Measurements from ENCODE around the gene STEAP1B.

GRCh38 chr7:22482503-22482902 lies 17.5 kb downstream of the STEAP1B start:
- TF ChIP-seq CTCF (conservative IDR thresholded peaks at IDR 0.05; ENCODE audit: low read length) = no peak
- no peak for TF ChIP-seq EZH2phosphoT487 (IDR thresholded peaks at IDR 0.05; ENCODE audit: borderline replicate concordance, low read depth, low read length)
